Liver (tissue), 9 donors: ENCODE measurements around the gene MRGPRF. TPM values are rescaled to one million over a fixed set of nuclear protein-coding genes. Genes with fewer than 3 reads are reported as not detected.

Experiments used
- DNase-seq: peaks from one replicate; pipeline ENCODE4 v3.0.0-alpha.2; 2017; ENCODE audit warnings: low spot score
- H3K27ac ChIP-seq, 2 donors: one replicate each; pipeline ENCODE4 v1.7.0; 2013; ENCODE audit warnings: inconsistent platforms in 2 of 2, low read length in 2 of 2, control low read depth in 1 of 2, low read depth in 1 of 2, mild to moderate bottlenecking in 1 of 2
- H3K27me3 ChIP-seq, 4 donors: one replicate each; pipeline versions ENCODE4 v1.6.1 to v1.7.0; 2013; ENCODE audit warnings: low read length in 3 of 4, inconsistent platforms in 1 of 4, mild to moderate bottlenecking in 1 of 4, moderate library complexity in 1 of 4; ENCODE audit not compliant: control insufficient read depth in 4 of 4, insufficient read depth in 4 of 4
- H3K36me3 ChIP-seq, 4 donors: one replicate each; pipeline versions ENCODE4 v1.6.1 to v1.7.0; 2013; ENCODE audit warnings: low read length in 3 of 4, mild to moderate bottlenecking in 3 of 4, low read depth in 1 of 4, moderate library complexity in 1 of 4; ENCODE audit not compliant: control insufficient read depth in 4 of 4, insufficient read depth in 3 of 4
- H3K4me1 ChIP-seq, 4 donors: one replicate each; pipeline versions ENCODE4 v1.6.1 to v1.7.0; 2013; ENCODE audit warnings: low read length in 3 of 4, mild to moderate bottlenecking in 3 of 4, moderate library complexity in 1 of 4; ENCODE audit not compliant: control insufficient read depth in 4 of 4, insufficient read depth in 4 of 4
- H3K4me3 ChIP-seq, 3 donors: one replicate each; pipeline versions ENCODE4 v1.6.1 to v1.7.0; 2013; ENCODE audit warnings: low read length in 3 of 3, control low read depth in 1 of 3, low read depth in 1 of 3, mild to moderate bottlenecking in 1 of 3
- H3K9ac ChIP-seq, 2 donors: one replicate each; pipeline ENCODE4 v1.7.0; 2013; ENCODE audit warnings: low read length in 2 of 2, mild to moderate bottlenecking in 2 of 2, moderate library complexity in 2 of 2, control low read depth in 1 of 2, low read depth in 1 of 2
- H3K9me3 ChIP-seq, 4 donors: one replicate each; pipeline versions ENCODE4 v1.6.1 to v1.7.0; 2013; ENCODE audit warnings: low read length in 3 of 4; ENCODE audit not compliant: control insufficient read depth in 4 of 4
- ATF3 ChIP-seq: IDR thresholded peaks from 2 replicates; pipeline ENCODE4 v1.6.1; 2016; ENCODE audit warnings: antibody characterized with exemption
- FOXA1 ChIP-seq: IDR thresholded peaks from 2 replicates; pipeline ENCODE4 v1.6.1; 2016; ENCODE audit warnings: antibody characterized with exemption
- FOXA2 ChIP-seq: IDR thresholded peaks from 2 replicates; pipeline ENCODE4 v1.6.1; 2016; ENCODE audit warnings: antibody characterized with exemption
- GABPA ChIP-seq, 2 donors: IDR thresholded peaks in 1 of 2; conservative IDR thresholded peaks in 1 of 2; 2 replicates each; pipeline ENCODE4 v1.6.1; 2016; ENCODE audit warnings: antibody characterized with exemption in 2 of 2, mild to moderate bottlenecking in 1 of 2, moderate library complexity in 1 of 2
- HNF4A ChIP-seq, 2 donors: conservative IDR thresholded peaks; 2 replicates each; pipeline ENCODE4 v1.6.1; 2016; ENCODE audit warnings: antibody characterized with exemption in 2 of 2, mild to moderate bottlenecking in 2 of 2
- HNF4G ChIP-seq: IDR thresholded peaks from 2 replicates; pipeline ENCODE4 v1.6.1; 2016; ENCODE audit warnings: antibody characterized with exemption
- JUND ChIP-seq, 2 donors: IDR thresholded peaks; 2 replicates each; pipeline ENCODE4 v1.6.1; 2016; ENCODE audit warnings: antibody characterized with exemption in 2 of 2
- MAX ChIP-seq: IDR thresholded peaks from 2 replicates; pipeline ENCODE4 v1.6.1; 2016; ENCODE audit warnings: antibody characterized with exemption
- NR2F2 ChIP-seq: IDR thresholded peaks from 2 replicates; pipeline ENCODE4 v1.6.1; 2016; ENCODE audit warnings: antibody characterized with exemption
- RAD21 ChIP-seq, 2 donors: IDR thresholded peaks; 2 replicates each; pipeline ENCODE4 v1.6.1; 2016; ENCODE audit warnings: antibody characterized with exemption in 2 of 2, mild to moderate bottlenecking in 2 of 2
- RXRA ChIP-seq, 2 donors: IDR thresholded peaks; 2 replicates each; pipeline ENCODE4 v1.6.1; 2017 to 2018; ENCODE audit warnings: antibody characterized with exemption in 2 of 2, mild to moderate bottlenecking in 1 of 2
- SP1 ChIP-seq: IDR thresholded peaks from 2 replicates; pipeline ENCODE4 v1.6.1; 2018; ENCODE audit warnings: antibody characterized with exemption, mild to moderate bottlenecking
- TAF1 ChIP-seq: conservative IDR thresholded peaks from 2 replicates; pipeline ENCODE4 v1.6.1; 2016; ENCODE audit warnings: antibody characterized with exemption, mild to moderate bottlenecking
- YY1 ChIP-seq: IDR thresholded peaks from 2 replicates; pipeline ENCODE4 v1.6.1; 2016; ENCODE audit warnings: antibody characterized with exemption, mild to moderate bottlenecking
- WGBS: extraction: QIAGEN DNeasy Blood & Tissue Kit; methylation state at CpG from one replicate; pipeline ENCODE4 v1.1.7; 2013; 5-methylcytosine and 5-hydroxymethylcytosine counted together
- polyA plus RNA-seq, 2 donors: library from polyadenylated mRNA; stranded (reverse) in 1 of 2; unstranded in 1 of 2; fragments of 200-250 nt in 1 of 2; fragments of >200 nt in 1 of 2; fragmentation: Nextera tagmentation in 1 of 2; extraction: Ambion mirVana in 1 of 2; gene quantifications; one replicate each; pipeline versions ENCODE4 v1.2.1 to v1.2.3, GENCODE V29; 2013 to 2015
- total RNA-seq, 2 donors: library from RNA; depleted of rRNA; stranded (reverse); fragments of >200 nt; gene quantifications; one replicate each; pipeline ENCODE4 v1.2.3, GENCODE V29; 2014
- TF ChIP-seq, protein P1 (sequence below): IDR thresholded peaks from 2 replicates; pipeline ENCODE4 v1.6.1; 2016; ENCODE audit warnings: antibody characterized with exemption, mild to moderate bottlenecking
- TF ChIP-seq, protein P2 (sequence below): fragments of 150-350 bp; IDR thresholded peaks from 2 replicates; pipeline ENCODE4 v1.5.1; 2017; ENCODE audit warnings: improper control_type of control experiment, low read depth, low read length; ENCODE audit not compliant: missing input control
- donor health status: healthy.
- donor health status: healthy.
- donor health status: healthy.
- donor health status: healthy.
- donor health status: healthy.

Gene MRGPRF
- total and polyA plus RNA-seq, 4 donors = 1.1 to 4.8 (median 2.5) TPM

DNA sequence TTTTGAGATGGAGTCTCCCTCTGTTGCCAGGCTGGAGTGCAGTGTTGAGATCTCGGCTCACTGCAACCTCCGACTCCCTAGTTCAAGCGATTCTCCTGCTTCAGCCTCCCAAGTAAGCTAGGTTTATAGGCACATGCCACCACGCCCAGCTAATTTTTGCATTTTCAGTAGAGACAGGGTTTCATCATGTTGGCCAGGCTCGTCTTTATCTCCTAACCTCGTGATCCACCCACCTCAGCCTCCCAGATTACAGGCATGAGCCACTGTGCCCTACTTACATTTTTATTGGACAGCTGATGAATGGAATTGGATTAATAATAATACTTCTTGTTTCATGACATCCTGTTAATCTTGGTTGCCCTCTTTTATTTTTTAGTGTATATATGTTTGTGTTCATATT, 29.2 kb downstream of the MRGPRF start (continued):
- TF ChIP-seq, protein P1, sequence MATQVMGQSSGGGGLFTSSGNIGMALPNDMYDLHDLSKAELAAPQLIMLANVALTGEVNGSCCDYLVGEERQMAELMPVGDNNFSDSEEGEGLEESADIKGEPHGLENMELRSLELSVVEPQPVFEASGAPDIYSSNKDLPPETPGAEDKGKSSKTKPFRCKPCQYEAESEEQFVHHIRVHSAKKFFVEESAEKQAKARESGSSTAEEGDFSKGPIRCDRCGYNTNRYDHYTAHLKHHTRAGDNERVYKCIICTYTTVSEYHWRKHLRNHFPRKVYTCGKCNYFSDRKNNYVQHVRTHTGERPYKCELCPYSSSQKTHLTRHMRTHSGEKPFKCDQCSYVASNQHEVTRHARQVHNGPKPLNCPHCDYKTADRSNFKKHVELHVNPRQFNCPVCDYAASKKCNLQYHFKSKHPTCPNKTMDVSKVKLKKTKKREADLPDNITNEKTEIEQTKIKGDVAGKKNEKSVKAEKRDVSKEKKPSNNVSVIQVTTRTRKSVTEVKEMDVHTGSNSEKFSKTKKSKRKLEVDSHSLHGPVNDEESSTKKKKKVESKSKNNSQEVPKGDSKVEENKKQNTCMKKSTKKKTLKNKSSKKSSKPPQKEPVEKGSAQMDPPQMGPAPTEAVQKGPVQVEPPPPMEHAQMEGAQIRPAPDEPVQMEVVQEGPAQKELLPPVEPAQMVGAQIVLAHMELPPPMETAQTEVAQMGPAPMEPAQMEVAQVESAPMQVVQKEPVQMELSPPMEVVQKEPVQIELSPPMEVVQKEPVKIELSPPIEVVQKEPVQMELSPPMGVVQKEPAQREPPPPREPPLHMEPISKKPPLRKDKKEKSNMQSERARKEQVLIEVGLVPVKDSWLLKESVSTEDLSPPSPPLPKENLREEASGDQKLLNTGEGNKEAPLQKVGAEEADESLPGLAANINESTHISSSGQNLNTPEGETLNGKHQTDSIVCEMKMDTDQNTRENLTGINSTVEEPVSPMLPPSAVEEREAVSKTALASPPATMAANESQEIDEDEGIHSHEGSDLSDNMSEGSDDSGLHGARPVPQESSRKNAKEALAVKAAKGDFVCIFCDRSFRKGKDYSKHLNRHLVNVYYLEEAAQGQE = no peak

GRCh38 chr11:68982134-68982533, 30.9 kb downstream of the MRGPRF start:
- Histone ChIP-seq H3K9me3 (no peaks in the 10 kb centered on the region), H3K9ac (no peak overlapping the region), H3K4me1 (no peaks in the 10 kb centered on the region), H3K4me3 (no peak overlapping the region), H3K27ac (no peak overlapping the region), H3K27me3 (no peaks in the 10 kb centered on the region), H3K36me3 (no peaks in the 10 kb centered on the region)
- DNase-seq = no peak
- WGBS = 93% methylated on average over 2 of the region's 2 CpGs
- no peak for TF ChIP-seq NR2F2
- TF ChIP-seq YY1 = no peak
- TF ChIP-seq FOXA2 = no peak
- no peak for TF ChIP-seq RXRA (IDR thresholded peaks at IDR 0.05)
- TF ChIP-seq HNF4A (conservative IDR thresholded peaks at IDR 0.05) = no peak
- TF ChIP-seq JUND (IDR thresholded peaks at IDR 0.05) = no peak
- TF ChIP-seq FOXA1 = no peak
- no peak for TF ChIP-seq ATF3
- no peak for TF ChIP-seq GABPA (IDR thresholded peaks at IDR 0.05 in 1 of 2, conservative IDR thresholded peaks at IDR 0.05 in 1 of 2)
- no peak for TF ChIP-seq SP1
- TF ChIP-seq, protein P2, sequence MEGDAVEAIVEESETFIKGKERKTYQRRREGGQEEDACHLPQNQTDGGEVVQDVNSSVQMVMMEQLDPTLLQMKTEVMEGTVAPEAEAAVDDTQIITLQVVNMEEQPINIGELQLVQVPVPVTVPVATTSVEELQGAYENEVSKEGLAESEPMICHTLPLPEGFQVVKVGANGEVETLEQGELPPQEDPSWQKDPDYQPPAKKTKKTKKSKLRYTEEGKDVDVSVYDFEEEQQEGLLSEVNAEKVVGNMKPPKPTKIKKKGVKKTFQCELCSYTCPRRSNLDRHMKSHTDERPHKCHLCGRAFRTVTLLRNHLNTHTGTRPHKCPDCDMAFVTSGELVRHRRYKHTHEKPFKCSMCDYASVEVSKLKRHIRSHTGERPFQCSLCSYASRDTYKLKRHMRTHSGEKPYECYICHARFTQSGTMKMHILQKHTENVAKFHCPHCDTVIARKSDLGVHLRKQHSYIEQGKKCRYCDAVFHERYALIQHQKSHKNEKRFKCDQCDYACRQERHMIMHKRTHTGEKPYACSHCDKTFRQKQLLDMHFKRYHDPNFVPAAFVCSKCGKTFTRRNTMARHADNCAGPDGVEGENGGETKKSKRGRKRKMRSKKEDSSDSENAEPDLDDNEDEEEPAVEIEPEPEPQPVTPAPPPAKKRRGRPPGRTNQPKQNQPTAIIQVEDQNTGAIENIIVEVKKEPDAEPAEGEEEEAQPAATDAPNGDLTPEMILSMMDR = no peak
- TF ChIP-seq, protein P1 = no peak
- no peak for TF ChIP-seq RAD21 (IDR thresholded peaks at IDR 0.05)
- TF ChIP-seq TAF1 = no peak
- TF ChIP-seq HNF4G = no peak
- TF ChIP-seq MAX = no peak
